Measurements from ENCODE around the gene CRADD. TPM values are rescaled to one million over a fixed set of nuclear protein-coding genes. Genes with fewer than 3 reads are reported as not detected.

The CRADD gene
- total RNA-seq, 2 donors from 2014 or later, result 7.7 to 9.1 TPM

DNA sequence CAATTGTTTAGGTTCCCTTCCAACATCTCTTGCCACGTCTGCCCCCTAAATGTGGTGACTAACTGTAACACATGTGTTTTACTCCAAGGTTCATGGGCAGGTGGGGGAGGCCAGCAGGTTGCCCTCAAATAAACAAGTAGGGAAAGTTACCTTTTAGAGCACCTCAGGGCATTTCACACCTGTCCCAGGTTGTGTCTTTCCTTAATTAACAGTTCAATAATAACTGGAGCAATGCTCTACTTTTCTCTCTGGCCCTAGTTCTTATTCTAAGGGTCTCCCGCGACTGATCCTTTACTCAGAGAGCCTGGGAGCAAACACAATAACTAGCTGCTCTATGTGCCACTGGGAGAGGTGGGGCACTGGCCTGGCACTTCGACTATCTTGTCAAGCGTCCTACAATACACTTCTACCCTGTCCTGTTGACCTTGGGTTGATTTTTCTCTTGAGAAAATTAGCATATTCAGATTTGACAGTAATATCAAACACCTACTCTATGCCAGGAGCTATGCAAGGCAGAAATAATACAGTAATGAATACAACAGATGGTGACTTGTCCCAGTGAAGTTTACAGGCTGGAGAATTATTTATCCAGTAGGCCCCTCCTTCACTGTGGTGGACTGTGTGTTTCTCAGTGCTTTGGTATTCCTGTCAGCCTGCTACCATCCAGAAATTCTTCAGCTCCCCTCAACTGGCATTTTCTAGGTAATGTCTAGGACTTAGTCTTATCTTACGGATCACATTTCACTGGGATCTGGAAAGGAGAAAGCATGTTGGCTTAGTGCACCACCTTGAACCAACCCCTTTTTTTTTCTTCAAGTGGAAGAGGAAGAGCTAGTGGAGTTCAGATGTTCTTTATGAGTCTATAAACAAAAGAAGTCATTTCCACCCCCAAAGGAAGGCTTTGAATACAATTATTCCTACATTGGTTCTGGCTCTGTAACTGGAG, 202.6 kb downstream of the CRADD start:
- Histone ChIP-seq H3K9me3 (ENCODE audit: control insufficient read depth, low read length) (peaks cover 17% of the 10 kb centered on the region), H3K36me3 (ENCODE audit: control insufficient read depth, insufficient read depth, low read length) (no peaks in the 10 kb centered on the region), H3K27me3 (ENCODE audit: control insufficient read depth, insufficient read depth, low read length, poor library complexity, severe bottlenecking) (no peaks in the 10 kb centered on the region), H3K27ac (ENCODE audit: low read depth, low read length) (no peak overlapping the region), H3K4me3 (ENCODE audit: low read length) (no peak overlapping the region), H3K9ac (ENCODE audit: extremely low read depth, low read length, poor library complexity, severe bottlenecking) (no peak overlapping the region), H3K4me1 (ENCODE audit: control insufficient read depth, insufficient read depth, low read length) (peaks cover 31% of the 10 kb centered on the region)
- Mint-ChIP-seq H3K27me3 (ENCODE audit: insufficient read depth) (no peaks in the 10 kb centered on the region), H3K9me3 (peaks cover 7% of the 10 kb centered on the region), H3K4me3 (no peak overlapping the region), H3K36me3 (ENCODE audit: low read depth) (no peaks in the 10 kb centered on the region), H3K27ac (no peak overlapping the region), H3K4me1 (peaks cover 35% of the 10 kb centered on the region)
- TF ChIP-seq, protein P1, sequence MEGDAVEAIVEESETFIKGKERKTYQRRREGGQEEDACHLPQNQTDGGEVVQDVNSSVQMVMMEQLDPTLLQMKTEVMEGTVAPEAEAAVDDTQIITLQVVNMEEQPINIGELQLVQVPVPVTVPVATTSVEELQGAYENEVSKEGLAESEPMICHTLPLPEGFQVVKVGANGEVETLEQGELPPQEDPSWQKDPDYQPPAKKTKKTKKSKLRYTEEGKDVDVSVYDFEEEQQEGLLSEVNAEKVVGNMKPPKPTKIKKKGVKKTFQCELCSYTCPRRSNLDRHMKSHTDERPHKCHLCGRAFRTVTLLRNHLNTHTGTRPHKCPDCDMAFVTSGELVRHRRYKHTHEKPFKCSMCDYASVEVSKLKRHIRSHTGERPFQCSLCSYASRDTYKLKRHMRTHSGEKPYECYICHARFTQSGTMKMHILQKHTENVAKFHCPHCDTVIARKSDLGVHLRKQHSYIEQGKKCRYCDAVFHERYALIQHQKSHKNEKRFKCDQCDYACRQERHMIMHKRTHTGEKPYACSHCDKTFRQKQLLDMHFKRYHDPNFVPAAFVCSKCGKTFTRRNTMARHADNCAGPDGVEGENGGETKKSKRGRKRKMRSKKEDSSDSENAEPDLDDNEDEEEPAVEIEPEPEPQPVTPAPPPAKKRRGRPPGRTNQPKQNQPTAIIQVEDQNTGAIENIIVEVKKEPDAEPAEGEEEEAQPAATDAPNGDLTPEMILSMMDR (conservative IDR thresholded peaks at IDR 0.05), result no peak
- WGBS, 2 experiments (ENCODE audit: insufficient coverage in 1 of 2, insufficient read length in 1 of 2), result 85 to 95% methylated on average over 6 of the region's 6 CpGs
- DNase-seq, result no peak

DNA sequence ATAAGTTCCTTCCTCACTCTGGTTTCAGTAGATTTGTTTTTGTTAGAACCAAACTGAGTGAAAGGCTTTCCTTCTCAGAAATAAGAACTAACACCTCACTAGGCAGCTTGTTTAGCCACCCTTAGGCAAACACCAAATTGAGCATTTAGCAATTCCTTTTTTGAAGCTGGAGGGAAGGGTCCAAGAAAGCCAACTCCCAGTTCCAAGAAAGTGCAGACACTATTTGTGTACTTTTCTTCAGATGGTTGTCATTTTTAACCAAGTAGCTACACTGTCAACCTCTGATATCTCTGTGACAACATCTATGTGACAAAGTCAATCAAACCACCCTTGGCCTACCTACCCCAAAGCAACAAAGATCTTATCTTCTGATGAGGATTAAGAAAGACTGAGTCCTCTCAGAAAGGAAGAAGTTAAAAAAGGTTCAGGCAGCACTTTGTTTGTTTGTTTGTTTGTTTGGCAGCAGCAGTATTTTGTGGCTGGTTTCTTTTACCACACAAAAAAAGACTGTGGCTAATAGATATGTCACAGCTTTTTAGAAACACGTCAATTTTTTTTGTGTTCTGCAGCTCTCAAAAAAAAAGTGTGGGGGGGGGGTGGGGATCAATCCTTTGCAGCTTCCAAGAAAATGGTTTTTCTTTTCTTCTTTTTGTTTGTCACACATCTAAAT, 203.8 kb downstream of the CRADD start:
- peaks cover 43% of the 10 kb centered on the region for H3K4me1 Mint-ChIP-seq
- DNase-seq, result no peak
- TF ChIP-seq, protein P1 (conservative IDR thresholded peaks at IDR 0.05), result no peak
- H3K27ac Mint-ChIP-seq, result no peak overlapping the region
- H3K27me3 Mint-ChIP-seq (ENCODE audit: insufficient read depth), result no peaks in the 10 kb centered on the region
- H3K4me3 Mint-ChIP-seq, result no peak overlapping the region
- Histone ChIP-seq H3K27me3 (ENCODE audit: control insufficient read depth, insufficient read depth, low read length, poor library complexity, severe bottlenecking) (no peaks in the 10 kb centered on the region), H3K4me3 (ENCODE audit: low read length) (peak overlapping the region; percentile 30), H3K9ac (ENCODE audit: extremely low read depth, low read length, poor library complexity, severe bottlenecking) (no peak overlapping the region), H3K36me3 (ENCODE audit: control insufficient read depth, insufficient read depth, low read length) (no peaks in the 10 kb centered on the region), H3K4me1 (ENCODE audit: control insufficient read depth, insufficient read depth, low read length) (peaks cover 38% of the 10 kb centered on the region), H3K27ac (ENCODE audit: low read depth, low read length) (no peak overlapping the region), H3K9me3 (ENCODE audit: control insufficient read depth, low read length) (peaks cover 5% of the 10 kb centered on the region)
- H3K36me3 Mint-ChIP-seq (ENCODE audit: low read depth), result no peaks in the 10 kb centered on the region
- no peaks in the 10 kb centered on the region for H3K9me3 Mint-ChIP-seq
- 70% methylated on average over 1 of the region's 1 CpG; no CpG with 5 or more reads in 1 of the 2 experiments for WGBS, 2 experiments (ENCODE audit: insufficient coverage in 1 of 2, insufficient read length in 1 of 2)

GRCh38 chr12:93882763-93883162, 205.6 kb downstream of the CRADD start:
- 87 to 100% methylated on average over 2 to 3 of the region's 3 CpGs for WGBS, 2 experiments (ENCODE audit: insufficient coverage in 1 of 2, insufficient read length in 1 of 2)

More at GRCh38 chr12:93882763-93883162, 205.6 kb downstream of the CRADD start:
- Mint-ChIP-seq H3K36me3 (ENCODE audit: low read depth) (no peaks in the 10 kb centered on the region), H3K27me3 (ENCODE audit: insufficient read depth) (no peaks in the 10 kb centered on the region), H3K4me1 (peaks cover 49% of the 10 kb centered on the region), H3K4me3 (no peak overlapping the region), H3K27ac (no peak overlapping the region), H3K9me3 (no peaks in the 10 kb centered on the region)
- Histone ChIP-seq H3K9me3 (ENCODE audit: control insufficient read depth, low read length) (no peaks in the 10 kb centered on the region), H3K9ac (ENCODE audit: extremely low read depth, low read length, poor library complexity, severe bottlenecking) (no peak overlapping the region), H3K27me3 (ENCODE audit: control insufficient read depth, insufficient read depth, low read length, poor library complexity, severe bottlenecking) (no peaks in the 10 kb centered on the region), H3K4me1 (ENCODE audit: control insufficient read depth, insufficient read depth, low read length) (peaks cover 41% of the 10 kb centered on the region), H3K36me3 (ENCODE audit: control insufficient read depth, insufficient read depth, low read length) (no peaks in the 10 kb centered on the region), H3K27ac (ENCODE audit: low read depth, low read length) (no peak overlapping the region), H3K4me3 (ENCODE audit: low read length) (no peak overlapping the region)
- DNase-seq, result no peak
- TF ChIP-seq, protein P1 (conservative IDR thresholded peaks at IDR 0.05), result no peak
